Measurements from ENCODE around the gene KCND2. TPM values are rescaled to one million over a fixed set of nuclear protein-coding genes. Genes with fewer than 3 reads are reported as not detected.

KCND2 gene
- total RNA-seq, 2 experiments from 2014 or later: not detected

DNA sequence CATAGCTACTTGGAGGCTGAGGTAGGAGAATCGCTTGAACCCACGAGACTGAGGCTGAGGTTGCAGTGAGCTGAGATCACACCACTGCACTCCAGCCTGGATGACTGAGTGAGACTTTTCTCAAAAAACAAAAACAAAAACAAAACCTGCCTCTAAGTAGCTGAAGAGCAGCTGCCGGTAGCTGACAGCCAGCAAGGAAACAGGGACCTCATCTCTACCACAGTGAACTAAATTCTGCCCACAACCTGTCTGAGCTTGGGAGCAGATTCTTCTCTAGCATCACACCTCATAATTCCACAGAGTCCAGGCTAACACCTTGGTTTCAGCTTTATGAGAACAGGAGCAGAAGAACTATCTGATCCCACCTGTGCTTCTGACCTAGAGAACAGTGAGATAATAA, 246.2 kb downstream of the KCND2 start:
- DNase-seq (ENCODE audit: low spot score): no peak
- Histone ChIP-seq H4K20me1 (ENCODE audit: insufficient read depth, low read length) (no peaks in the 10 kb centered on the region), H3K9me3 (ENCODE audit: low read length) (no peaks in the 10 kb centered on the region), H3K36me3 (ENCODE audit: insufficient read depth, low read length) (no peaks in the 10 kb centered on the region), H3K4me2 (ENCODE audit: low read length) (no peak overlapping the region), H3K9me2 (ENCODE audit: insufficient read depth, low read length) (no peaks in the 10 kb centered on the region), H3K79me2 (ENCODE audit: insufficient read depth, low read depth, low read length) (no peaks in the 10 kb centered on the region), H3K27ac (ENCODE audit: low read depth, low read length, poor library complexity, severe bottlenecking) (no peak overlapping the region), H3K4me1 (ENCODE audit: insufficient read depth, low read length, poor library complexity, severe bottlenecking) (no peaks in the 10 kb centered on the region), H3K4me3 (ENCODE audit: low read depth, low read length, poor library complexity, severe bottlenecking) (no peak overlapping the region), H2AFZ (ENCODE audit: low read length) (no peak overlapping the region)
- intact Hi-C loops (cut with micrococcal nuclease; ENCODE audit: unreplicated experiment): no loop called here
- no peak for TF ChIP-seq EZH2phosphoT487 (IDR thresholded peaks at IDR 0.05; ENCODE audit: borderline replicate concordance, low read depth, low read length)
- TF ChIP-seq, protein P1, sequence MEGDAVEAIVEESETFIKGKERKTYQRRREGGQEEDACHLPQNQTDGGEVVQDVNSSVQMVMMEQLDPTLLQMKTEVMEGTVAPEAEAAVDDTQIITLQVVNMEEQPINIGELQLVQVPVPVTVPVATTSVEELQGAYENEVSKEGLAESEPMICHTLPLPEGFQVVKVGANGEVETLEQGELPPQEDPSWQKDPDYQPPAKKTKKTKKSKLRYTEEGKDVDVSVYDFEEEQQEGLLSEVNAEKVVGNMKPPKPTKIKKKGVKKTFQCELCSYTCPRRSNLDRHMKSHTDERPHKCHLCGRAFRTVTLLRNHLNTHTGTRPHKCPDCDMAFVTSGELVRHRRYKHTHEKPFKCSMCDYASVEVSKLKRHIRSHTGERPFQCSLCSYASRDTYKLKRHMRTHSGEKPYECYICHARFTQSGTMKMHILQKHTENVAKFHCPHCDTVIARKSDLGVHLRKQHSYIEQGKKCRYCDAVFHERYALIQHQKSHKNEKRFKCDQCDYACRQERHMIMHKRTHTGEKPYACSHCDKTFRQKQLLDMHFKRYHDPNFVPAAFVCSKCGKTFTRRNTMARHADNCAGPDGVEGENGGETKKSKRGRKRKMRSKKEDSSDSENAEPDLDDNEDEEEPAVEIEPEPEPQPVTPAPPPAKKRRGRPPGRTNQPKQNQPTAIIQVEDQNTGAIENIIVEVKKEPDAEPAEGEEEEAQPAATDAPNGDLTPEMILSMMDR (conservative IDR thresholded peaks at IDR 0.05; ENCODE audit: low read length): no peak
- ChIA-PET POLR2A (no interaction called here), CTCF (ENCODE audit: unreplicated experiment) (no interaction called here)
- no TSS peak for BruUV-seq (replicated peaks)

DNA sequence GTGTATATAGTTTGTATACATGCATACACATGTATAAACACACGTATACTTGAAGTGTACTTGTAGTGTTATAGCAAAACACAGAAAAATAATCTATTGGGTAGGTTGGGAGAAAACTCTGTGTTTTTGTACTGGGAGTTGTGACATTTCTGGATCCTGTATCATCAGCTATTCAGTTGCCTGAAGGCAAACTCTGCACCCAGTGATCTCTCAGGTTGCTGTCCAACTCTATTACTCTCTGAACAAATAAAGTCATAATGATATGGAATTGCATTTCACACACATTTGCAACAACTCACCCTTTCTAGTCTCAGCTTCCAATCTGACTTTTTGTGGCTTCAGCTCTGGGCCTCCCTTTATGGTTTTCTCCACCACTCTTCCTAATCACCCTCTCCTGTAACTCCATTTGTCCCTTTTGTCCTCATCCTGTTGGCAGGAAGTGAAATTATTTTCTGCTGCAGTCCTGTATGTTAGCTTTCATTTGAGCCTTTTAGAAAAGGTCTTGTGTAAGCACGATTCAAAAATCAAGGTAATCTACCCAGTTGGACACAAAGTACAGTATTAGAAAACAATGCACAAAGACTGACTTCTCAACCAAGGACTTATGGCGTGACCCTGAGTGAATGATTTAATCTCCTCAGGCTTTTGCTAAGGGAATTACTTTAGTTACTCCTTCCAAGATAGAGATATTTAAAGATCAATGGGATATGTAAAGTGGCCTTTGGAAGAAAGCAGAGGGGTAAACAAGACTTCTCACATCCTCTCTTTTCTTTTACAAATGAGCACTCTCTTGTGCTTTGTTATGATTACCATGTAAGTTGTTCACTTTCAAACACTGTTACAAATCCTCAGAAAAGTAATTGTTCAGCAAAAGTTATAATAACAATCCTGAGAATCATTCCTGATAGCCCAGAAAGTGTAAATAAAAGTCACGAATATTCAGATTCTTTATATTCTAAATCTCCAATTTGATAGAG, 249.1 kb downstream of the KCND2 start:
- Histone ChIP-seq H3K9me3 (ENCODE audit: low read length) (no peaks in the 10 kb centered on the region), H3K4me1 (ENCODE audit: insufficient read depth, low read length, poor library complexity, severe bottlenecking) (no peaks in the 10 kb centered on the region), H3K4me3 (ENCODE audit: low read depth, low read length, poor library complexity, severe bottlenecking) (no peak overlapping the region), H3K79me2 (ENCODE audit: insufficient read depth, low read depth, low read length) (no peaks in the 10 kb centered on the region), H3K9me2 (ENCODE audit: insufficient read depth, low read length) (no peaks in the 10 kb centered on the region), H2AFZ (ENCODE audit: low read length) (no peak overlapping the region), H4K20me1 (ENCODE audit: insufficient read depth, low read length) (no peaks in the 10 kb centered on the region), H3K36me3 (ENCODE audit: insufficient read depth, low read length) (no peaks in the 10 kb centered on the region), H3K4me2 (ENCODE audit: low read length) (no peak overlapping the region), H3K27ac (ENCODE audit: low read depth, low read length, poor library complexity, severe bottlenecking) (no peak overlapping the region)
- DNase-seq (ENCODE audit: low spot score): no peak
- no TSS peak for BruUV-seq (replicated peaks)
- TF ChIP-seq, protein P1 (conservative IDR thresholded peaks at IDR 0.05; ENCODE audit: low read length): no peak
- TF ChIP-seq EZH2phosphoT487 (IDR thresholded peaks at IDR 0.05; ENCODE audit: borderline replicate concordance, low read depth, low read length): no peak
- ChIA-PET CTCF (ENCODE audit: unreplicated experiment) (no interaction called here), POLR2A (no interaction called here)
- intact Hi-C loops (cut with micrococcal nuclease; ENCODE audit: unreplicated experiment): no loop called here

DNA sequence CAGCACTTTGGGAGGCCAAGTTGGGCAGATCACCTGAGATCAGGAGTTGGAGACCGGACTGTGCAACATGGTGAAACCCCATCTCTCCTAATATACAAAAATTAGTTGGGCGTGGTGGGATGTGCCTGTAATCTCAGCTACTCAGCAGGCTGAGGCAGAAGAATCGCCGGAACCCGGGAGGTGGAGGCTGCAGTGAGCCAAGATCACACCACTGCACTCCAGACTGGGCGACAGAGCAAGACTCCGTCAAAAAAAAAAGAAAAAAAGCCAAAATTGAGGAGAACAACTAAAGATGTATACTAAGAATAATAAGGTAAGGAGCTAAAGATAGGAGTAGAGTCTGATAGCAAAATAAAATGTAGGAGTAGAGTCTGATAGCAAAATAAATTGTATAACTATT, 251.0 kb downstream of the KCND2 start:
- Histone ChIP-seq H3K9me2 (ENCODE audit: insufficient read depth, low read length) (no peaks in the 10 kb centered on the region), H3K79me2 (ENCODE audit: insufficient read depth, low read depth, low read length) (no peaks in the 10 kb centered on the region), H3K4me1 (ENCODE audit: insufficient read depth, low read length, poor library complexity, severe bottlenecking) (no peaks in the 10 kb centered on the region), H2AFZ (ENCODE audit: low read length) (no peak overlapping the region), H3K27ac (ENCODE audit: low read depth, low read length, poor library complexity, severe bottlenecking) (no peak overlapping the region), H3K4me3 (ENCODE audit: low read depth, low read length, poor library complexity, severe bottlenecking) (no peak overlapping the region), H3K4me2 (ENCODE audit: low read length) (no peak overlapping the region), H3K9me3 (ENCODE audit: low read length) (no peaks in the 10 kb centered on the region), H4K20me1 (ENCODE audit: insufficient read depth, low read length) (no peaks in the 10 kb centered on the region), H3K36me3 (ENCODE audit: insufficient read depth, low read length) (no peaks in the 10 kb centered on the region)
- TF ChIP-seq EZH2phosphoT487 (IDR thresholded peaks at IDR 0.05; ENCODE audit: borderline replicate concordance, low read depth, low read length): no peak
- TF ChIP-seq, protein P1 (conservative IDR thresholded peaks at IDR 0.05; ENCODE audit: low read length): no peak
- no peak for DNase-seq (ENCODE audit: low spot score)
- ChIA-PET CTCF (ENCODE audit: unreplicated experiment) (no interaction called here), POLR2A (interaction anchor here (1.0 kb wide), 1 partner anchor 13 kb away, joined by 3 read pairs; no protein-coding TSS in a partner anchor)
- intact Hi-C loops (cut with micrococcal nuclease; ENCODE audit: unreplicated experiment): no loop called here
- no TSS peak for BruUV-seq (replicated peaks)
